GM23338 (cell line): ENCODE measurements around the gene GALK1. TPM values are rescaled to one million over a fixed set of nuclear protein-coding genes. Genes with fewer than 3 reads are reported as not detected.
"Not testable (repeated sequence)": the region's sequence is repeated elsewhere in the genome, so short reads cannot be mapped to it uniquely, and the experiment has no call there.

ENCODE experiments used
- ATAC-seq: fragments of 200-7000 bp; cut with Tn5 transposase; 3 replicates; pipeline ENCODE4 v1.9.1; 2020
- DNase-seq: peaks from one replicate; pipeline ENCODE4 v3.0.0-alpha.2; 2015; ENCODE audit warnings: low spot score
- H2AFZ ChIP-seq: fragments of 200-600 bp; sonication (generic); 2 replicates; pipeline ENCODE4 v1.8.0; 2016; ENCODE audit warnings: antibody characterized with exemption, mild to moderate bottlenecking, moderate library complexity
- H3F3A ChIP-seq: fragments of 200-600 bp; sonication (generic); replicated peaks from 2 replicates; pipeline ENCODE4 v1.8.0; 2017; ENCODE audit warnings: antibody characterized with exemption, mixed run types, low read depth
- H3K27ac ChIP-seq: fragments of 200-600 bp; sonication (generic); 2 replicates; pipeline ENCODE4 v1.6.1; 2016; ENCODE audit warnings: low read depth
- H3K27me3 ChIP-seq: fragments of 200-600 bp; sonication (generic); 2 replicates; pipeline ENCODE4 v1.8.0; 2016; ENCODE audit warnings: mild to moderate bottlenecking, mixed run types, moderate library complexity; ENCODE audit not compliant: insufficient read depth
- H3K36me3 ChIP-seq: fragments of 200-600 bp; sonication (generic); 2 replicates; pipeline ENCODE4 v1.8.0; 2016; ENCODE audit warnings: mild to moderate bottlenecking; ENCODE audit not compliant: insufficient read depth
- H3K4me1 ChIP-seq: fragments of 200-600 bp; sonication (generic); 2 replicates; pipeline ENCODE4 v1.8.0; 2016; ENCODE audit warnings: mild to moderate bottlenecking, moderate library complexity; ENCODE audit not compliant: insufficient read depth
- H3K4me2 ChIP-seq: fragments of 200-600 bp; sonication (generic); 2 replicates; pipeline ENCODE4 v1.7.1; 2017; ENCODE audit warnings: mixed run types
- H3K4me3 ChIP-seq: fragments of 200-600 bp; sonication (generic); 2 replicates; pipeline ENCODE4 v1.6.1; 2016; ENCODE audit warnings: mixed run types
- H3K79me2 ChIP-seq: fragments of 200-600 bp; sonication (generic); replicated peaks from 2 replicates; pipeline ENCODE4 v1.8.0; 2017; ENCODE audit warnings: mild to moderate bottlenecking; ENCODE audit not compliant: insufficient read depth
- H3K9me2 ChIP-seq: fragments of 200-600 bp; sonication (generic); 2 replicates; pipeline ENCODE4 v1.8.0; 2017; ENCODE audit not compliant: insufficient read depth
- H4K20me1 ChIP-seq: fragments of 200-600 bp; sonication (generic); replicated peaks from 2 replicates; pipeline ENCODE4 v1.8.0; 2017; ENCODE audit warnings: mild to moderate bottlenecking; ENCODE audit not compliant: insufficient read depth
- H3K27ac Mint-ChIP-seq: 2 replicates; pipeline ENCODE4 v1.8.0; 2020; ENCODE audit warnings: inconsistent platforms, mild to moderate bottlenecking, moderate library complexity, mixed read lengths
- H3K27me3 Mint-ChIP-seq: 3 replicates; pipeline ENCODE4 v1.8.0; 2022; ENCODE audit warnings: low read depth, mild to moderate bottlenecking, moderate library complexity, mixed read lengths, inconsistent platforms; ENCODE audit not compliant: insufficient read depth, poor library complexity
- H3K36me3 Mint-ChIP-seq: 3 replicates; pipeline ENCODE4 v1.8.0; 2021; ENCODE audit warnings: low read depth, mild to moderate bottlenecking, inconsistent platforms, moderate library complexity, mixed read lengths
- H3K4me1 Mint-ChIP-seq: 3 replicates; pipeline ENCODE4 v1.8.0; 2020; ENCODE audit warnings: mild to moderate bottlenecking, inconsistent platforms, mixed read lengths
- H3K4me3 Mint-ChIP-seq: 3 replicates; pipeline ENCODE4 v1.8.0; 2021; ENCODE audit warnings: moderate library complexity, mild to moderate bottlenecking, inconsistent platforms, mixed read lengths
- H3K9me3 Mint-ChIP-seq: 3 replicates; pipeline ENCODE4 v1.8.0; 2020; ENCODE audit warnings: moderate library complexity, mild to moderate bottlenecking, inconsistent platforms, mixed read lengths
- CREB1 ChIP-seq: fragments of 250-450 bp; sonication (Bioruptor Pico); IDR thresholded peaks from 2 replicates; pipeline ENCODE4 v1.5.0; 2020; ENCODE audit warnings: low read depth, mild to moderate bottlenecking, moderate library complexity
- CTCF ChIP-seq, 2 experiments: fragments of 200-600 bp in 1 of 2; sonication (generic) in 1 of 2; conservative IDR thresholded peaks; 2 replicates each; pipeline versions ENCODE4 v1.5.1 to v1.6.1; 2016 to 2017; ENCODE audit warnings: antibody characterized with exemption in 2 of 2, low read depth in 2 of 2, mild to moderate bottlenecking in 2 of 2, moderate library complexity in 1 of 2
- ETS1 ChIP-seq: IDR thresholded peaks from 2 replicates; pipeline ENCODE4 v1.6.1; 2016; ENCODE audit warnings: antibody characterized with exemption
- EZH2 ChIP-seq: fragments of 200-600 bp; sonication (generic); IDR thresholded peaks from one replicate; pipeline ENCODE4 v1.8.0; 2017; ENCODE audit warnings: antibody characterized with exemption, mild to moderate bottlenecking, low read depth; ENCODE audit not compliant: unreplicated experiment
- EZH2phosphoT487 ChIP-seq: fragments of 200-600 bp; sonication (generic); IDR thresholded peaks from one replicate; pipeline ENCODE4 v1.8.1; 2018; ENCODE audit warnings: antibody characterized with exemption; ENCODE audit not compliant: unreplicated experiment
- JUNB ChIP-seq: IDR thresholded peaks from one replicate; pipeline ENCODE4 v1.6.1; 2016; ENCODE audit warnings: antibody characterized with exemption; ENCODE audit not compliant: unreplicated experiment
- NANOG ChIP-seq: IDR thresholded peaks from 2 replicates; pipeline ENCODE4 v1.6.1; 2016; ENCODE audit warnings: antibody characterized with exemption, borderline replicate concordance
- POLR2AphosphoS5 ChIP-seq: IDR thresholded peaks from 2 replicates; pipeline ENCODE4 v1.6.1; 2016; ENCODE audit warnings: antibody characterized with exemption, low read depth
- ZNF114 ChIP-seq: fragments of 250-450 bp; sonication (Bioruptor Pico); IDR thresholded peaks from 2 replicates; pipeline ENCODE4 v1.5.0; 2020; ENCODE audit warnings: mild to moderate bottlenecking, moderate library complexity
- ZNF331 ChIP-seq: fragments of 250-450 bp; sonication (Bioruptor Pico); IDR thresholded peaks from 2 replicates; pipeline ENCODE4 v1.5.0; 2020; ENCODE audit warnings: low read depth, mild to moderate bottlenecking, moderate library complexity
- ZNF462 ChIP-seq: fragments of 250-450 bp; sonication (Bioruptor Pico); IDR thresholded peaks from 2 replicates; pipeline ENCODE4 v1.5.0; 2020; ENCODE audit warnings: mild to moderate bottlenecking, moderate library complexity
- polyA plus RNA-seq: library from polyadenylated mRNA; unstranded; fragments of >200 nt; fragmentation: Nextera tagmentation; extraction: Ambion mirVana; gene quantifications from 2 replicates; pipeline ENCODE4 v1.2.1, GENCODE V29; 2016
- total RNA-seq: library from RNA; depleted of rRNA; stranded (reverse); fragments of >200 nt; shearing (Covaris generic); gene quantifications from 2 replicates; pipeline ENCODE4 v1.2.3, GENCODE V29; 2014

Gene GALK1
- total and polyA plus RNA-seq, 2 experiments from 2014 or later = 30.5 to 31.7 TPM

- Mint-ChIP-seq H3K4me3 (peak overlapping the region; percentile 41; the same call in 1 of the 3 replicates), H3K27ac (no peak overlapping the region), H3K4me1 (peaks cover 12% of the 10 kb centered on the region), H3K9me3 (no peaks in the 10 kb centered on the region; the same call in 2 of the 3 replicates), H3K36me3 (no peaks in the 10 kb centered on the region; the same call in 2 of the 3 replicates), H3K27me3 (peaks cover 14% of the 10 kb centered on the region)
- Histone ChIP-seq H2AFZ (no peak overlapping the region), H3K4me1 (peaks cover 3% of the 10 kb centered on the region; the same call in 1 of the 2 replicates), H3K36me3 (no peaks in the 10 kb centered on the region), H4K20me1 (0 out of 2 replicates have a peak, but pooled peaks cover 3% of the 10 kb centered on the region), H3K4me3 (no peak overlapping the region), H3K27ac (no peak overlapping the region), H3K79me2 (no peaks in the 10 kb centered on the region), H3K9me2 (no peaks in the 10 kb centered on the region), H3F3A (peaks cover 4% of the 10 kb centered on the region), H3K4me2 (no peak overlapping the region), H3K27me3 (no peaks in the 10 kb centered on the region)
- no peak for DNase-seq
- ATAC-seq = no peak
- TF ChIP-seq ETS1 = no peak
- no peak for TF ChIP-seq JUNB
- no peak for TF ChIP-seq EZH2phosphoT487
- TF ChIP-seq ZNF331 (CRISPR knock-in tag) = no peak
- no peak for TF ChIP-seq CREB1 (CRISPR knock-in tag)
- no peak for TF ChIP-seq NANOG
- TF ChIP-seq CTCF (conservative IDR thresholded peaks at IDR 0.05; ENCODE audit: low read depth in 2 of 2) = no peak
- no peak for TF ChIP-seq ZNF114 (CRISPR knock-in tag)
- TF ChIP-seq EZH2 = no peak
- no peak for TF ChIP-seq POLR2AphosphoS5
- no peak for TF ChIP-seq ZNF462 (CRISPR knock-in tag)
Measured at GRCh38 chr17:75762513-75763268, 2.3 kb downstream of the GALK1 start.

- not testable (repeated sequence) for H3K27ac Mint-ChIP-seq, H3K36me3 Mint-ChIP-seq, H3K79me2 ChIP-seq, H3K9me2 ChIP-seq, H3K4me2 ChIP-seq, ATAC-seq, H3K36me3 ChIP-seq, H3K9me3 Mint-ChIP-seq, H3K27me3 ChIP-seq, H3K27ac ChIP-seq, H4K20me1 ChIP-seq, H2AFZ ChIP-seq, DNase-seq, H3K4me3 ChIP-seq, H3K4me1 Mint-ChIP-seq, H3K4me1 ChIP-seq, H3K4me3 Mint-ChIP-seq, H3F3A ChIP-seq
- H3K27me3 Mint-ChIP-seq = peaks cover 17% of the 10 kb centered on the region
Measured at GRCh38 chr17:75759978-75760640, 4.9 kb downstream of the GALK1 start.
